Osteocyte (in vitro differentiated cells): ENCODE data around the gene SERPINC1. TPM values are rescaled to one million over a fixed set of nuclear protein-coding genes. Genes with fewer than 3 reads are reported as not detected.

ENCODE experiments used
- DNase-seq: peaks from one replicate; pipeline ENCODE4 v3.0.0; 2021; ENCODE audit warnings: mixed read lengths; ENCODE audit not compliant: unreplicated experiment; ENCODE audit errors: extremely low spot score
- H3K27ac Mint-ChIP-seq: one replicate; pipeline ENCODE4 v1.8.0; 2021; ENCODE audit warnings: mild to moderate bottlenecking, mixed read lengths; ENCODE audit not compliant: unreplicated experiment
- H3K27me3 Mint-ChIP-seq: one replicate; pipeline ENCODE4 v1.8.0; 2021; ENCODE audit warnings: mixed read lengths; ENCODE audit not compliant: unreplicated experiment
- H3K36me3 Mint-ChIP-seq: one replicate; pipeline ENCODE4 v1.8.0; 2021; ENCODE audit warnings: mixed read lengths; ENCODE audit not compliant: unreplicated experiment
- H3K4me1 Mint-ChIP-seq: one replicate; pipeline ENCODE4 v1.8.0; 2021; ENCODE audit warnings: mixed read lengths; ENCODE audit not compliant: unreplicated experiment
- H3K4me3 Mint-ChIP-seq: one replicate; pipeline ENCODE4 v1.8.0; 2021; ENCODE audit warnings: mild to moderate bottlenecking, moderate library complexity, mixed read lengths; ENCODE audit not compliant: unreplicated experiment
- H3K9me3 Mint-ChIP-seq: one replicate; pipeline ENCODE4 v1.8.0; 2021; ENCODE audit warnings: mixed read lengths; ENCODE audit not compliant: unreplicated experiment
- CTCF ChIP-seq: fragments of 200-600 bp; sonication (generic); IDR thresholded peaks from 2 replicates; pipeline ENCODE4 v1.5.0; 2021; ENCODE audit warnings: antibody characterized with exemption, mild to moderate bottlenecking, moderate library complexity
- total RNA-seq: library from RNA; stranded (reverse); gene quantifications from 2 replicates; pipeline ENCODE4 v1.2.1, GENCODE V29; 2021

Gene SERPINC1
- total RNA-seq, 1 donor from 2014 or later = 0.40 TPM

- Mint-ChIP-seq H3K4me1 (no peaks in the 10 kb centered on the region), H3K4me3 (no peak overlapping the region), H3K27ac (no peak overlapping the region), H3K9me3 (no peaks in the 10 kb centered on the region), H3K27me3 (no peaks in the 10 kb centered on the region), H3K36me3 (peaks cover 26% of the 10 kb centered on the region)
- DNase-seq = no peak
- TF ChIP-seq CTCF = no peak
Measured at GRCh38 chr1:173893611-173894010, 23.5 kb downstream of the SERPINC1 start.

- Mint-ChIP-seq H3K27ac (no peak overlapping the region), H3K27me3 (no peaks in the 10 kb centered on the region), H3K4me3 (no peak overlapping the region), H3K9me3 (no peaks in the 10 kb centered on the region), H3K4me1 (no peaks in the 10 kb centered on the region), H3K36me3 (peaks cover 40% of the 10 kb centered on the region)
- no peak for DNase-seq
- no peak for TF ChIP-seq CTCF
Measured at GRCh38 chr1:173889885-173890284, 27.2 kb downstream of the SERPINC1 start.

GRCh38 chr1:173888749-173889148 lies 28.4 kb downstream of the SERPINC1 start:
- no peak overlapping the region for H3K27ac Mint-ChIP-seq
- no peak for TF ChIP-seq CTCF
- no peaks in the 10 kb centered on the region for H3K27me3 Mint-ChIP-seq
- no peak overlapping the region for H3K4me3 Mint-ChIP-seq
- DNase-seq = no peak
- no peaks in the 10 kb centered on the region for H3K9me3 Mint-ChIP-seq
- H3K4me1 Mint-ChIP-seq = no peaks in the 10 kb centered on the region
- H3K36me3 Mint-ChIP-seq = peaks cover 36% of the 10 kb centered on the region

- no peak for TF ChIP-seq CTCF
- no peaks in the 10 kb centered on the region for H3K9me3 Mint-ChIP-seq
- H3K36me3 Mint-ChIP-seq = peaks cover 32% of the 10 kb centered on the region
- DNase-seq = no peak
- no peaks in the 10 kb centered on the region for H3K27me3 Mint-ChIP-seq
- H3K4me1 Mint-ChIP-seq = no peaks in the 10 kb centered on the region
- H3K4me3 Mint-ChIP-seq = no peak overlapping the region
- H3K27ac Mint-ChIP-seq = no peak overlapping the region
Measured at GRCh38 chr1:173887627-173888026, 29.5 kb downstream of the SERPINC1 start.

- no peaks in the 10 kb centered on the region for H3K4me1 Mint-ChIP-seq
- H3K27ac Mint-ChIP-seq = no peak overlapping the region
- no peaks in the 10 kb centered on the region for H3K9me3 Mint-ChIP-seq
- no peak for TF ChIP-seq CTCF
- DNase-seq = no peak
- H3K27me3 Mint-ChIP-seq = no peaks in the 10 kb centered on the region
- H3K4me3 Mint-ChIP-seq = no peak overlapping the region
- peaks cover 31% of the 10 kb centered on the region for H3K36me3 Mint-ChIP-seq
Measured at GRCh38 chr1:173886746-173887611, 30.1 kb downstream of the SERPINC1 start.
